Smooth muscle cell of the brain vasculature (primary cell): ENCODE measurements around the gene IFT74.

Experiments
- DNase-seq: peaks from one replicate; pipeline ENCODE4 v3.0.0-alpha.2; 2012; ENCODE audit warnings: low read depth, low spot score

The IFT74 gene

DNA sequence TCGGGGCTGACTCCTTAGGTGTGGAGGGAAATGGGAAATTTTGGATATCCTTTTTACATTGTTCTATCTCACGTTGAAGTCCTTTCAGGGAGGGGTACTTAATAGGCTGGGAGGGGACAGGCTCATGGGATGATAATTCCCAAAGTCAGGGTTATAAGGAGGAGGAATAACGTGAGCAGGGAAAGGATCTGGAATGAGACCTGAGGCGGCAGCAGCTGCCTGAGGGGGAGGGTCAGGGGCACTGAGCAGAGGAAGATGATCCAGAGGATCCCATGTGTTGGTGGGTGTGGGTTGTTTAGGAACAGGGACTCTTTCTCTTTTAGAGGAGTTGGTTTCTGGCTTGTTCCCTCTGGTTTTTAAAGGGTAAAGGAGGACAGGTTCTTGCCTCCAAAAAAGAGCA, 18.7 kb downstream of the IFT74 start:
- no peak for DNase-seq

DNA sequence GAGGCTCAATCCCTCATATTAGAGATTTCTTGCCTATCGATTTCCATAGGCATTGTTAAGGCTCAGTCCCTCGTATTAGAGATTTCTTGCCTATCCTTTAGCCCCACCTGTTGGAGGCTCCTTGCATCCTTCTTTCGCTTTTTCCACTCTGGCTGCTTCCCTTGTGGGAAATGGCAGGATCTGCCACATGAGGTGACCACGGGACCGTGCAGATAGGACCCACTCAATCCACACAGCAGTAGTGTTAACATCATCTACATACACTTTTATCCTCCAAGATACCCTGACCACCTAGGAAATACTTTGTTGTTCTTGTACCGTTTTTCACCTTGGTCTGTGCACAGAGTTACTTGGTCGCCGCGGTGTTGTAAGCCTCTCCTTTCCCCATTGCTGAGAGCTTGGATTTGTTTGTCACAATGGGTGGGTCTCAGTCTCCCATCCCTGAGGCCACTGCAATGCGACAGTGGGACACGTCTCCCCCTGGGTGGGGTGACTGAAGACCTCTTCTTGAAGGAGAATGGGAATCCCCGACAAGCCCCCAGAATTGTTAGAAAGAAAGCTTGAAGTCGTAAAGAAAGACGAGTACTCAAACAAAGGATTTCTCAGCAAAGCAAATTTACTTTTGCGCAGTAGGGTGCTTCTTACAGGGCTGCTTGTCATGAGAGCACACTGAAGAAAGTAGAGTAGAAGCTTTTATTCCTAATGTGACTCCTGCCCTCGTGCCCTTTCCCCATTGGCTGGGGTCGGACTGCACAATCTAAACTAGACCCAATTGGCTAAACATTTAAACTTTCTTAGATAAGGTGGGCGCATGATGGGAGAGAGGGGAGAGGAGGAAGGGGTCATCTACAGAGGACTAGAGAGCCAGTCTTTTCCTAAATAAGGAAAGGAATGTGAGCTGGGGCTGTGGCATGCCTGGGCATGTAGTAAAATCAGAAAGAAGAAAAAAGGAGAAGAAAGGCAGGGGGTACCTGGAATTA, 19.8 kb downstream of the IFT74 start:
- no peak for DNase-seq

DNA sequence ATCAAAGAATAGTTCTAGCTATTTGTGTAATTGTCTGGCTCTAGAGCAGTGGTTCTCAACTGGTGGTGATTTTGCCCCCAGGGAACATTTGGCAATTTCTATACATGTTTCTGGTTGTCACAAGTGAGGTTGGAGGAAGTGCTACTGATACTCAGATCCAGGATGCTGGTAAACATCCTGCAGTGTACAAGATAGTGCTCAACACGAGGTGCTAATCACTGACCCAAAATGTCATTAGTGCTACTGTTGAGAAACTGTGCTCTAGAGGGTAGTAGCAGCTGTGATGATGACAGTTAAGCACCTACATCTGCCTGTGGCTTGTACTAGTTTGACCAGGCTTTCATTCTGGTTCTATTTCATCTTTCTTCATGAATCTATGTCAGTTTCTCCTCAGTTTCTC, 27.1 kb downstream of the IFT74 start:
- no peak for DNase-seq

DNA sequence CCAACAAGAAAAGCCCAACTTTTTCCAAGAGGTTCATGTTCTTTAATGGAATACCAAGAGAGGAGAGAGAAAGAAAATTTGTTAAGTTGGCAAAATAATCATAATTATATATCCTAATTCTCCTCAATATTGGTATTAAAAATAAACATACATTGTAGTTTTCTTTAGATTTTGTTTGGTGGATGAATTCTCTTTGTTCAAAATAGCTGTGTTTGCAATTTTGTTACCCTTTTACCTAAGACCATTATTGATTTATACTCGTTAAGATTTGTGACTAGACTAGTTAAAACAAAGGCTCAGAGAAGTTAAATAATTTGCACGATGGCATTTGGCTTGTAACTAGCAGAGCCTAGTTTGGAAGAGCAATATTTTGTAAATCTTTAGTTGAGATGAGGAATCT, 39.6 kb downstream of the IFT74 start:
- DNase-seq: no peak

DNA sequence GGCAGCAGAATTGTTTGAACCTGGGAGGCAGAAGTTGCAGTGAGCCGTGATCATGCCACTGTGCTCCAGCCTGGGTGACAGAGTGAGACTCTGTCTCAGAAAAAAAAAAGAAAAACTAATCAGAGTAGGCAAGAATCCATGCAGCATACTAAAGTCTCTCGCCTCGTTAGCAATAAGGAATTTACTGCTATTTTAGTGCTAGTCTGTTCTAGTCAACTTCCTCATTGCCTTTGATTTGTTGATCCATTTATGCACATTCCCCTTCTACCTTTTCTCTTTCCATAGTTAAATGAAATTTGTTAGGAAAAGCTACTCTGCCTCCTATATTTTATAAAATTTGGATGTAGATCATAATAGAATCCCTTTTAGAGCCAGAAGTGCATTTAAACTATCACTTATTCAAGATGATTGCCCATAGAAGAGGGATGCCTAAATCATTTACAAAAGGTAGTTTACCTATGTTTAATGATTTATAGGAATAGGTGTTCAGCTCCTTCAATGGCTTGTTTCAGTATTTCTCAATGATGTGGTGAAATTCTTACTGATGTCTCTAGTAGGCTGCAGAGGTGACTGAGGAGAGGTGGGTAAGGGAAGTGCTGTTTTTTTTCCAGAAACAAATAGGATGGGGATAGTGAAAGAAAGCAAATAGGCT, 47.3 kb downstream of the IFT74 start:
- DNase-seq: no peak

DNA sequence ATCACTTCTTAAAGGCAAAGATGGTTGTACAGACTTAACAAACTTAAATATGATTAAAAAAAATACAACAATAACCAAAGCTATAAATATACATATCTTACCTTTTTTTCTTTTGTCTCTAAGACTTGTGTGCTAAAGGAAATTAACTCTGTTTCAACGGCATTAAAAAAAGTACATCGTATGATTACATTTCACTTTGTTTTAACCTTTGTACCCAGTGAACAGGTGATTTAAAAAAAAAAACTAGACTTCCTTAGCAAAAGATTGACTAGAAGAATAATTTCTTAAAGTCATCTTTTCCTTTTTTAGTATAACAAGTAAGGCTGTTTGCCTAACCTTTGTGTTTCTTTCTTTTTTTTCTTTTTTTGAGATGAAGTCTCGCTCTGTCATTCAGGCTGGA, 49.3 kb downstream of the IFT74 start, which contains the start of gene LRRC19:
TSS of gene LRRC19 (minus strand) at position 182 of the 400 bp plus-strand sequence. CDS start 5,978 bp downstream, outside the sequence.
- DNase-seq: no peak

DNA sequence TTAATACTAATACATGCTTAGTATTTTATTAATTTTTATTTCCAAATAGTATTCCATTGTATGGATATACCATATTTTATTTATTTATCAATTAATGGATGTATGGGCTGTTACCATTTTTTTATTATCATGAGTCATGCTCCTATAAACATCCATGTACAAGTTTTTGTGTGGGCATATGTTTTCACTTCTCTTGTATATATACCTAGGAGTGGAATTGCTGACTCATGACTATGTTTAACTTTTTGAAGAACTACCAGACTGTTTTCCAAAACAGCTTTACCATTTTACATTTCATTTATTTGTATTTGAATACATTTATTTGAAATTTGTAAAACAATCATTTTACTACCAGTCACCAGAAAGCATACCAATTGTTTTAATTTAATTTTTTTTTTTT, 63.4 kb downstream of the IFT74 start:
- DNase-seq: peak; percentile 6

DNA sequence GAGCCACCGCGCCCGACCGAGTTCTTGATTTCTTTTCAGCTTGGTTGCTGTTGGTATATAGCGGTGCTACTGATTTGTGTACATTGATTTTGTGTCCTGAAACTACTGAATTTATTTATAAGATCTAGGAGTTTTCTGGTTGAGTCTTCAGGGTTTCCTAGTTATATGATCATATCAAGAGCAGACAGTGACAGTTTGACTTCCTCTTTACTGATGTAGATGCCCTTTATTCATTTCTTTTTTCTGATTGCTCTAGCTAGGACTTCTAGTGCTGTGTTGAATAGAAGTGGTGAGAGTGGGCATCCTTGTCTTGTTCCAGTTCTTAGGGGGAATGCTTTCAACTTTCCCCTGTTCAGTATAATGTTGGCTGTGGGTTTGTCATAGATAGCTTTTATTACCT, 66.7 kb downstream of the IFT74 start:
- no peak for DNase-seq

DNA sequence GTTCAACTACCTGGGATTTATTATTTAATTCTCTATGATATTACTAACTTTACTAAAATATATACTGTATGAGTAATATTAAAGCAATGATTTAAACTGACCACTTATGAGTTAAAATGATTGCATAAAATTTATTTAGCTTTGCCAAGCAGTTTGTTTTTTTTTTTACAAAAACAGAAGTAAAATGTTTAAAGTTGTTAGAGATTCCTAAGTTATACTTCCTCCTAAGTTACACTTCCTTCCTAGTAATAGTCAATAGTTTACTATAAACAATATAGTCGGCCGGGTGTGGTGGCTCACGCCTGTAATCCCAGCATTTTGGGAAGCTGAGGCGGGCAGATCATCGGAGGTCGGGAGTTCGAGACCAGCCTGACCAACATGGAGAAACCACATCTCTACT, 73.0 kb downstream of the IFT74 start:
- DNase-seq: no peak

DNA sequence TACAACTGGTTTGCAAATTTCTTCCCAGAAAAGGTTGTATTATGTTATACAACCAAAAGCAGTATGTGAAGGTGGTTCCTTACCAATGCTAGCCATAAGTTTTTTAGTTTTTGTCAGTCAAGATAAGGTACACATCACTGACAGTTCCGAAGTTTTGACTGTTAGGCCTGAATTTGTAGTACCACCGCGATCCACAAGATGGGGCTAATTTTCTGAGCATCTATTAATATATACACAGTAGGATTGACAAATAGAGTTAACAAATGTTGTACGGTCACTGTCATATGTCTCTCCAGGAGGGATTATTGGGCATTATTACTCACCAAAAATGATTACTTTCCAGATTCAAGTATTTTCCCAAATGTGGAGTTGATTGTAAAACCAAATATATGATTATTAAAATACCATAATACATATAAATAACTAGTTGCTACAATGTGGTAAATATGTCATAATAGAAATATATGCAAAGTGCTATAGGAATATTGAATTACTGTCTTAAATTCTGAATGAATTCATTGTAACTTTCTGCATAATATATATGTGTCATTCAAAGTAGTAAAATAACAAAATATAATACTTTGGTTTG, 77.7 kb downstream of the IFT74 start:
- peak; percentile 10 for DNase-seq

DNA sequence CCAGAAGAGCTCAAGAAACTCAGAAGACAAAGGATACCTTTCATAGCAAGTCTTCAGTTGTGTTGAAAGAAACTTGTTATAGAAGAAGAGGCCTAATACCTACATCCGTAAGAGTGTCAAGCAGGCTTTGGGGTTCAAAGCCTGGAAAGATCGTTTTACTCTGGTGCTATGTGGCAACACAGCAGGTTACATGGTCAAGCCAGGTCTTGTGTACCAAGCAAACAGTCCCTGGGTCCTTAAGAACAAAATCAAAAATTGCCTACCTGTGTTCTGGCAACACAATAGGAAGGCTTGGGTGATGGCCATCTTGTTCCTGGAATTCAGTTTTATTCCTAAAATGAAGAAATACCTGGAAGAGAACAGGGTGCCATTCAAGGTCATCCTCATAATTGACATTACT, 81.3 kb downstream of the IFT74 start:
- DNase-seq: no peak

DNA sequence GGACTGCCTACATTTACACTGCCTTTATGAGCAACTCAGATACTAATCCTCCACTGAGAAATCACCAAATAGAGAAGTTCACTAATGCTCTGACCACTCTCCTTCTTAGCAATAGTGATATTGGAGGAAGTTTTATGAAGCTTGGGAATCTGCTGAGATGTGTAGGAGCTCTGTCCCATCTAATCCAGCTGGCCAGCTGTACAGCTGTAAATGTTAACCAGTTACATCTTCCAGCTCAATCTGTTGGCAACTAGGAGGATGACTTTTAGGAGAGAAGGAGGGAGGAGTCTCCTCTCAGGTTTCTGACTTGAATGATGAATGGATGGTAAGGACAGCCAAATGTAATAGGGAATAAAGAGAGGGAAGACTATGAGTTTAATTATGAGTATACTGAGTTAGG, 85.5 kb downstream of the IFT74 start:
- DNase-seq: no peak

DNA sequence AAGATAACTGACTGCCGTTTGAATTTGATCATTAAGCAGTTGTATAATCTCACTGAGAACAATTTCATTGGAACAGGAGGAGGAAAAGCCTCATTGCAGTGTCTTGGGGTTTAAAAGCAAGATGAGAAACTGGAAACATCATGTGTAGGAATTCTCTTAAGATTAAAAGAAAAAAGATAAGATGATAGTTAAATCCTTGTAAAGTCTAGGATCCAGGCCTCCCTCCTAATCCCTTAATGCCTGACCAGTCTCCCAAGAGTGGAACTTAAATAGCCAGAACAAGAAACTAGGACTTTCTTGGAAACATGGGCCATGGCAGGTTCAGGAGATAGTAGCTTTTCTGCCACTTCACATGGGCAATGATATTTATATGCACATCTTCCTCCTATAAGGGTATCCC, 86.3 kb downstream of the IFT74 start:
- DNase-seq: no peak

DNA sequence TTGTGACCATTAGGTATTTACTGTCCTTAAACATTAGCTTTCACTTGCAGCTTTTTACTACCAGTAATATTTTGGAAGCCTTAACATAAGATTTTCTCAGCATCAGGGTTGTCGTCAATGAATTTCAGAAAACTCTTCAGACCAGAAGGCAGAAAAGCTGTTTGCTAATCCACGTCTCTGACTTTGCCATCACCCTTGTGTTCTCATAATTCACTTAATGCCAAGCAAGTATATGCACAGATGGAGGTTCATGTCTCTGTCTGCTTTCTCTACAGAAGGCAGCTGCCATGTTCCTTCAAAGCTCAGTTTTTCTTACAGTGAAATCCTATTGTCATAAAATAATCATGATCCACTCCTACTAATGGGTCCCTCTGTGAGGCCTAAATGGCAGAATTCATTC, 87.0 kb downstream of the IFT74 start:
- DNase-seq: no peak

DNA sequence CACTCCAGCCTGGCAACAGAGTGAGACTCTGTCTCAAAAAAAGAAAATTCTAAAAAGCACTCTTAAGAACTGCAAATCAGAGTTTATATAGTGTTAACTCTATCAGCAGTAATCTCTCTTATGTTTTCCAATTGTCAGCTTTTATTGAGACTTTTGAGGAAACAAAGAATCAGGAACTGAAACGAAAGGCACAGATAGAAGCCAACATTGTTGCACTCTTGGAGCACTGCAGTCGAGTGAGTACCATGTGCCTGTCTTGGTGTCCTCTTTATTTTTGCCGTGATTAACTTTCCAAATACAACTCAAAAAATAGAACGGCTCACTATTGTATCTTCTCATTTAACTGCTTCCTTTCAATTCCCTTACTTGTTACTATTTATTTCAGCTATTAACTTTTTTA, 90.9 kb downstream of the IFT74 start:
- DNase-seq: no peak

DNA sequence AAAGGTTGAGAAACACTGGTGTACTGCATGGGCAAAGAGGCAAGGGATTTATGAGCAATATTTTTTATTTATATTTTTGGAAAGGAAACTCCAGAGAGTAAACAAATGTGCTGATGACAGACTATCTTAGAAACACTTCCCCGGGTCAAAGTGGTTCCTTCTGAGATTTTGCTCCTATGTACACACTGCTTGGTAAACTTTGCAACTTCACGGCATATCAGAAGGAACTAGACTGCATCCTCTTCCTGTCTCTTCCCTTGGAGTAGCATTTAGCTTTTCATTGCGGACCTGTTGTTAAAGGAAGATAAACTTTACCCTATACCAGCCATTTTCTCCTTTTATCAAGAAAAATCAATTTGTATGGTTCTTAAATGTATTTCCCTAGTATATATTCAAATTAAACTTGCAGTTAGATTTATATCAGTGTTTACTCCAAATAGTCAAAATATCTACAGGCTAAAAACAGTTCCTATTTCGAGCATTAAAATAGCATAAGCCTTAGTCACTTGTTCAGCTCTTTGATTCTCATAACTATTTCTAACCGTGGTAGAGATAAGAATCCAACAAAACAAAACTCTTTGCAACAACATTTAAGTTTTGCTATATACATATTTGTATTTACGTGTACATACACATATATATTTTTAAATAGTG, 97.3 kb downstream of the IFT74 start:
- DNase-seq: no peak

DNA sequence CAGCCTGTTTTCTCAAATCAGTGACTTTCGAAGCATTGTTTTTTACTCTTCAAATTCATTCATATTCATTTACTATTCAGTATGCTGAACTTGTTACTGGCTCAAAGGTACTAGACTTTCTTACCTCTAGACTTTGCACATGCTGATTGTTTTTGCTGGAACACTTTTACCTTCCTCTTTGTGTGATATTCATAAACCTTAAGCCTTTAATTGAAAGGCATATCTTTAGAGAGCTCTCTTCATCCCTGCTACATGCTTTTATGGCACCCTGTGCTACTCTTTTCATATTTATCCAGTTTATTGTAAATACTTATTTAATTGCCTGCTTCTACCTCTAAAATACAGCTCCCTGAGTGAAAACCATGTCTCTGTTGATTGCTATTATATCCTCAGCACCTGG, 97.9 kb downstream of the IFT74 start:
- no peak for DNase-seq

DNA sequence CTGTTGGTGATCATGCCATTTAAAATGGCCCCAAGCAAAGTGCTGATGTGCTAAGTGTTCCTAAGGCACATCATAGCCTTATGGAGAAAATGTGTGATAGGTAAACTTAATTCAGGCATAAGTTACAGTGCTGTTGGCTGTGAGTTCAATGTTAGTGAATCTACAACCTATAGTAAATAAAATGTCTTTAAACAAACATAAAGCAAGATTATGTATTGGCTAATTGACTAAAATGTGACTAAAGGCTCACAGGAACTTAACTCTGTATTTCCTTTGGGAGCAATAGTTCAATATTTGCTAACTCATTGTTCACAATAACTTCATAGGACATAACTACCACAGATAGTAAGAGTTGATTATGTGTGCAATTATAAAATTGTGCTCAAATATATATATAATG, 98.6 kb downstream of the IFT74 start:
- DNase-seq: no peak

DNA sequence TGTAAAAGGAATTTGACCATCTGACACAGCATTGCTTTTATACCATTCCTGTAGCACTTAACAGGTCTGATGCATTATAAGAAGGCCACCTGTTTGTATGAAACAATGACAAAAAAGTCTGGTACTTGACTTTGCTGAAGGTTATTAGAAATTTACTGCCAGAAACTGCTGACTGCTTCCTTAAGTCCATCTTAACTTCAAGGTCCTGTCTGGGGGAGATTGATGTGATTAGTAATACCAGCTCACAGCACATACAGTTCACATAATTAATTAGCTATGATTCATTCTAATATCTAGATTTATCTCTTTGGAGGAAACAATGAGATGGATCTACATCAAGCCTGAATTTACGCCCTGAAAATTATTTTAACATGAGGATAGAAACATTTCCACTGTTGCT, 103.2 kb downstream of the IFT74 start:
- no peak for DNase-seq

DNA sequence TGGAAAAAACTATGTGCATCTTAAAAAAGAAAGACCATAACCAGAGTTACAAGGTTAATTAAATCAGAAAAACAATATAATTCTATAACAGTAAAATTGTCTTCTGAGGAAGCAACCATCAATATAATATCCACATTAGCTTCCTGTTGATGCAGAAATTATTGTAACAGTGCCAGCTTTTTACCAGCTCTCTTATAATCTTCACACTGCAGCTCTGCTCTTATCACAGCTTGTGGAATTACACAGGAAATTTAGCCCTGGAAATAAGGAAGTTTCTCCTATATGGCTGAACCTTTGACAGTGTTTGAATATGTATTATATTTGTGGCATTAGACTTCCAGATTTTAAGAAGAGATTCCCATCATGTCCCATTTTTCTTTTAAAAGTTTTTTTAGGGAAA, 103.7 kb downstream of the IFT74 start:
- no peak for DNase-seq

DNA sequence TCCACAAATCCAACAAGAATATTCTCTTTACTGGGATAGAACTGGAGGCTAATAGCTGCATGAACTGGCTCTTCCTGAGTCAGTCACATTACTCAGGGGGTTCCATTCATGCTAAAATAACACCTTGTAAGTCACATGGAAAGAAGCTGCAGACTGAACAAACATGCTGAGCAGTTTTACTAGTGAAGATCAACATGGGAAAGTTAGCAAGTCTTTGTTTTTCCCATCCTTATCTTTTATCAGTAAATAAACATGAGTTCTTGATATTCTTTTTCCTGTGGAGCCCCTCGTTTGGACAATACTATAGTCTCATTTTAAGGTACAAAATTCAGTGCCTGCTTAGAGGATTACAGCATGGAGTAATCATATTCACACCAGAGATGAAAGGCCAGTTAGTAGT, 109.1 kb downstream of the IFT74 start:
- no peak for DNase-seq
